H7 (cell line): ENCODE results near the gene AQP2. TPM values are rescaled to one million over a fixed set of nuclear protein-coding genes. Genes with fewer than 3 reads are reported as not detected.

Experiments used
- DNase-seq: peaks from one replicate; pipeline ENCODE4 v3.0.0; 2012
- H3K27me3 ChIP-seq: 2 replicates; pipeline ENCODE4 v1.6.0; 2011; ENCODE audit warnings: mild to moderate bottlenecking, low read length; ENCODE audit not compliant: control insufficient read depth, insufficient read depth
- H3K36me3 ChIP-seq: replicated peaks from 2 replicates; pipeline ENCODE4 v1.5.1; 2011; ENCODE audit warnings: low read length; ENCODE audit not compliant: control insufficient read depth, insufficient read depth
- H3K4me3 ChIP-seq: 2 replicates; pipeline ENCODE4 v1.5.1; 2011; ENCODE audit warnings: low read depth, mild to moderate bottlenecking, control low read depth, low read length, moderate library complexity; ENCODE audit not compliant: insufficient read depth
- total RNA-seq: library from RNA; depleted of rRNA; stranded (reverse); fragments of >200 nt; shearing (Covaris generic); gene quantifications from 2 replicates; pipeline ENCODE4 v1.2.3, GENCODE V29; 2014

AQP2 gene
- total RNA-seq, 1 experiment from 2014 or later = not detected

DNA sequence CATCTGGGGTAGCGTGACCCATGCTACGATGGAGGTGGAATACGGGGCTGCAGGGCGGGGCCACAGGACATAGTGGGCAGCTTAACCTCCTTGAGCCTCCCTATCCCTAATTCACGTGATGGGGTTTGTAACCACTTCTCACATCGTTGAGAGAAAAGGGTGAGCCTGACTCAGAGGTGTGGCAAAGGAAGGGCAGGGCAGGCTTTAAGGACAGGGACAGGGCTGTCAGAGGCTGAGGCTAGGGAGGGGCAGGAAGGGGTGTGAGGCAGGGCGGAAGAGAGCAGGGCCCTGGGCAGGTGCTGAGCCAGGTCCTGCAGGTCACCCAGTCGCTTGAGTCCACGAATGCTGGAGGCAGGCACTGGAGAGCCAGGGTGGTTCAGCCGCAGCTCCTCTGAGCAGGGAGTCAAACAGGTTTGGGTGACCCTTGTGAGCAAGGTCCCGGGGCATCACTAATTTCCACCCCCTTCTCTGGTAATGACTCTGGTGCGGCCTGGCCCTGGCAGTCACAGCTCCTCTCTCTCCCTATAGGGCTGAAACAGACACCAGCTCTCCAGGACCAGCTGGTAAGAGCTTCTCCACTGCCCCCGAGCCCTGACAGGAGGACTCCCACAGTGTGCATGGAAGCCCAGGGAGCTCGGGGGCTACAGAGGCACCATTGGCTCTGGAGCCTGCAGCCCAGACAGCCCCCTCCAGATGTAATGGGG, 7.5 kb upstream of the AQP2 start:
- DNase-seq = no peak
- H3K4me3 ChIP-seq = no peak overlapping the region
- H3K36me3 ChIP-seq = no peaks in the 10 kb centered on the region
- peaks cover 1% of the 10 kb centered on the region for H3K27me3 ChIP-seq

DNA sequence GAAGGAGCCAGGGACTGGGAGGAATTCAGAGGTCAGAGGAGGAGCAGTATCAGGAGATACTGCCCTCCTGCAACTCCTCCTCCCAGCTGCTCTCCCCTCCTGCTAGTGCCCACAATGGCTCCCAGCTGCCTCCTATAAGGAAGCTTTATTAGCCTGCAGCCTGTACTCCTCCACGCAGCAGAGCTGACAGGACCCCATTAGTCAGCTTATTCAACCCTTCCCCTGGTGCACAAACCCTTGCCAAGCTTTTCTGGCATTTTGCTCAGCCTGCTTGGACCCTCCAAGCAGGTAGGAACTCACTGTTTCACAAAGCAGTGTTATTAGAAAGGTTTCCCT, 6.9 kb upstream of the AQP2 start:
- H3K27me3 ChIP-seq = peaks cover 1% of the 10 kb centered on the region
- no peak overlapping the region for H3K4me3 ChIP-seq
- no peak for DNase-seq
- H3K36me3 ChIP-seq = no peaks in the 10 kb centered on the region

DNA sequence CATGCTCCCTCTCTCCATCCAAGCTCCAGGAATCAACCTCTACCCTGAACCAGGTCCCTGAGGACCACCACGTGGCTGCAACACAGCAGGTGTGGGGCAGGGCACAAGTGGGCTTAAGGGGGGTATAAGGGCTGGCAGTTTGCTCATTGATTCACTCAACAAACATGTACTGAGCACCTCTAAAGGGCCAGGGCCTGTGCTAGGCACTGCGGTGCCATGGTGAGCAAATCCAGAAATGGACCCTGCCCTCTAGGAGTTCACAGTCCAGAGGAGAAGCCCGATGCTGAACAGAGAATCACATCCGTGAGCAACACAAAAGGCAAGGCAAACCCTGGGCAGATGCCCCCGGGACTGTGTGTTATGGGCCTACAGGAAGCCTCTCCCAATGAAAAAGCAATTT, 6.5 kb upstream of the AQP2 start:
- DNase-seq = no peak
- H3K36me3 ChIP-seq = no peaks in the 10 kb centered on the region
- H3K27me3 ChIP-seq = peaks cover 1% of the 10 kb centered on the region
- H3K4me3 ChIP-seq = no peak overlapping the region

DNA sequence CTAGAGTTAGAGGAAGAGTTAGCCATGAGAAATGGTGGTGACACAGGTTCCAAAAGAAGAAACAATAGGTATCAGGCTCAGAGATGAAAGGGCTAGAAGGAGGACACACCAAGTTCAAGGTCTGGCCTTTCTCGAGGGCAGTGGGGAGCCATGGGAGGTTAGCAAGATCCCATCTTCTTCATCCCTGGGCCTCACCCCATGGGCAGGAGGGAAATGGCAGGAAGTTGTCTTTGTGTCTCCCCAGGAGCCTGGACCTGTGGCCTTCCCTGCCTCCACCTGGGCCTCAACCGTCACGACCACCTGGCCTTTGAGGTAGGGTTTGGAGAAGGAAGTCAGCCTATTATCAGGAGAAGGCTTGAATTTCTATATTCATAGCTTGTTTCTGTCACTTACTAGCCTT, 5.8 kb upstream of the AQP2 start:
- DNase-seq = no peak
- Histone ChIP-seq H3K4me3 (no peak overlapping the region), H3K36me3 (no peaks in the 10 kb centered on the region), H3K27me3 (peaks cover 1% of the 10 kb centered on the region)

DNA sequence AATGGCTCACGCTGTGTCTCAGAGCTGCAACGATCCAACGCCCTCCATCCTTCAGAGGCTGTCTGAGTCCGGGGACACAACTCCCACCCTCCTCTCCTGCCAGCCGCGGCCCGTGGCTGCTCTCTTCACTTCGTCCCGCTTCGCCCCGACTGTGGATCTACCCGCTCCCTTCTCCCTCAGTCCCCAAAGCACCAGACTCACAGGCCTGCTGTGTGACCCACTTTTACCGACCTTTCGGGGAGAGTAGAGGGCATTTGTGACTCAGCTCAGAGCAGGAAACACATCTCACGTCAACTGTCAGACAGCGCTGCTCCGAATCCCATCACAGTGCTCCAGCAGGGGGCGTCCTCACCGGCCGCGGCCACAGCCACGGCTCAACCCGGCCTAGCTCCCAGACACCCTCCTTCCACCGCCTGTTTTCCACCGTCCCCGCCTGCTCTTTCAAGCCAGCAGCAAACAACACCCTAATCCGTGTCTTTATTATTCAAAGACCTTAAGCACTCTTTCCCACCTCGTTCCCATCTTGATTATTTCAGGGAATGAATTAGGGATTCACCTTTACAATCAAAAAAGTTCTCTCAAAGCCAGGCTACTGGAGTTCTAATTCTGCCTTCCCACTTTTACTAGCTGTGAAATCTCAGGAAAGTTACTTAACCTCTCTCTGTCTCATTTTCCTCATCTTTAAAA, 5.0 kb upstream of the AQP2 start:
- peak; percentile 95 for DNase-seq
- Histone ChIP-seq H3K36me3 (no peaks in the 10 kb centered on the region), H3K4me3 (peak overlapping the region; percentile 9; the same call in 1 of the 2 replicates), H3K27me3 (peaks cover 1% of the 10 kb centered on the region)

DNA sequence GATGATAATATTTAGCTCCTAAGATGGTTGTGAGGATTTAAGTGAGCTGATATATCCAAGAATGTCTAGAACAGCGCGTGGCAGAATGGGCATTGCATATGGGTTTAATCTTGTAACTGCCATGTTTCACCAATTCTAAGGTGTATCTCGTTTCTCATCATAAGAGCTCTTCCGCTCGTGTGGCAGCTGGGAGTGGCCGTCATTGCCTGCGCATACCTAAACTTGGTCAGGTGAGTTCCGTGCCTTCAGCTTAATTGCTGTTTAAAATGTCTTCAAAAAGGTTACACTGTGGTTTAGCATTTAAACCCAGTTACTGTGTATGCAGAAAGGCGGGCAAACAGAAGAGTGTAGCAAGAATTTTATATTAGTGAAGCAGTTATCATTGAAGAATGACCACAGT, 4.5 kb upstream of the AQP2 start:
- Histone ChIP-seq H3K4me3 (no peak overlapping the region), H3K27me3 (peaks cover 1% of the 10 kb centered on the region), H3K36me3 (no peaks in the 10 kb centered on the region)
- no peak for DNase-seq

DNA sequence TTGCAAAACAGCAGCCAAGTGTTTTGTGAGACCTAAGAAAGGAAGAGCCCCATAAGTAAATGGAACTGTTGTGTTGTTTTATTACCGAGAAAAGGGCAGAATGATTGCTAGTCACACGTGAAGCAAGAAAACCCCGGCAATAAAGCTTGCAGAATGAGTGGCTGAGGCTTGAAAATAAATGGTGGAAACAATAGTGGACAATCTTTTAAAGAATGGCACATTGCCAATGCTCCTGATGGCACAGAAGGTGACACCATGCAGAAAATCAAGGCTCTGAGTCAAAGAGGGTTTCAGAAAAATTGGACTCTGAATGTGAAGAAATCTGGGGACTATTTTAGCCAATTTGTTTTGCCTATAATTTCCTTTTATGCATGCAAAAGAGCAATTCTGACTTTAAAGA, 4.0 kb upstream of the AQP2 start:
- no peak overlapping the region for H3K4me3 ChIP-seq

DNA sequence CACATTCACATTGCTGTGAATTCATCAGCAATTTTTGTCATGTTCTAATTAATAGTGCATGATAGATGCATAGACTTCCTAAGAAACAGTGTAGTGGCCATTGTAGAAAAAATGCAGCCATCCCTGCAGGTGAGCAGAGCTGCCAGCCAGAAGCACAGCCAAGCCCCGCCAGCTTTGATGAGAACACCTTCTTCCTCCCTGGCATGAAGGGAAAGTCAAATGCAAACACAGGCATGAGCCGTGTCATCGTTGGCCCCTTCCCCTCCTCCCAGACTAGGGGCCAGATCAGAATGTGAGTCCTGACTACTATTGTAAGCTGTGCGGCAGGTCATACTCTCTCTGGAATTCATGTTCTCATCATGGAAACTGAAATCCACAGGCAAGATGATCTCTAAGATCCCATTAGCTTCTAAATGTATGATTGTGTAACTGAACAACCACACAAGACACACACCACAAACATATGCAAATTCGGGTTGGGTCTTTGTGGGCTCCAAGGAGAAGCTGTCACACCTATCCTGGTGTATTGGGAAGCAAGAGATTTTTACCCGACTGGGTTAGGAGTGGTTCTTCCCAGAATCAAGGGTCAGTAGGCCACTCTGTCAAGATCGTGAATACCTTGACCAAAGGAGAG, 2.8 kb upstream of the AQP2 start:
- DNase-seq = no peak
- Histone ChIP-seq H3K27me3 (peaks cover 1% of the 10 kb centered on the region), H3K4me3 (no peak overlapping the region), H3K36me3 (no peaks in the 10 kb centered on the region)

More for the DNA sequence above, 4.0 kb upstream of the AQP2 start:
- H3K36me3 ChIP-seq = no peaks in the 10 kb centered on the region
- peaks cover 1% of the 10 kb centered on the region for H3K27me3 ChIP-seq
- no peak for DNase-seq

DNA sequence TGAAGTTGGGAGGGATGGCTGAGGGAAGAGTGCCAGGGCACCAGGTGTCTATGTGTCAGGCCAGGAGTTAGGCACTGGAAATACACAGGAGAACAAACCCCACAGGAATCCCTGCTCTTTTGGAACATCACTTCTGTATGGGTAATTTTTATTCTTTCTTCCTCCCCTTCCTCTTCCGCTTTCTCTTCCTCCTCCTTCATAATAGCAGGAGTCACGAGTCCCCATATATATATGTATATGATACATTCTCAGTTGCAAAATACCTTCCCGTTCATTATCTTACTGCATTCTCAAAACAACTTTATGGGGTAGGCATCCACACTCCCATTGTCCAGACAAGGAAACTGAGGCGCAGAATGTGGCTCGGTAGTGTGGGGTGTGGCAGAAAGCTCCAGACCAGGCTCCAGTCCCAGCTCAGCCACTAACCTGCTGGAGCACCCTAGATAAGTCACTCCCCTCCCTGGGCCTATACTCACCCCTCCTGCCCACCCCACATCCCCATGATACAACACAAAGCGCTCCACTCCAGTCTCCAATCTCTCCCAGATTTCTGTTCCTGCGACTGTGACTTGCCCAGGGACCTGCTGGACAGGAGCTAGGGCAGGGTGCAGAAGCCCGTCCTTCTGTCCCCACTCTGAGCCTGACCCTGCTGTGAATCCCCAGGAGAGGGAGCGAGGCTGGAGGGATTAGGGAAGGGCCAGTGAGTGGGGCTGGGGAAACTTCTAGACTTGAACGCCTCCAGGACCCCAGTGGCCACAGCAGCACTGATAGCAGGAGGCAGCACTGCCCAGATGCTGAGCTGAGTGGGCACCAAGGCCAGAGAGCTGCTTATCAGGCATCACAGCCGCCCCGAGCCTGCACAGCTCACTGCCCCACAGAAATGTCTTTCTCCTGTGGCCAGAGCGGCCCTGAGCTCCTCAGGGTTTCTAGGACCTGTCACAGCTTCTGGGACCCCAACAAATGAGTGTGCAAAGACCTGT, 1.4 kb upstream of the AQP2 start:
- peaks cover 1% of the 10 kb centered on the region; the same call in 1 of the 2 replicates for H3K27me3 ChIP-seq
- DNase-seq = no peak
- H3K36me3 ChIP-seq = no peaks in the 10 kb centered on the region
- H3K4me3 ChIP-seq = no peak overlapping the region

DNA sequence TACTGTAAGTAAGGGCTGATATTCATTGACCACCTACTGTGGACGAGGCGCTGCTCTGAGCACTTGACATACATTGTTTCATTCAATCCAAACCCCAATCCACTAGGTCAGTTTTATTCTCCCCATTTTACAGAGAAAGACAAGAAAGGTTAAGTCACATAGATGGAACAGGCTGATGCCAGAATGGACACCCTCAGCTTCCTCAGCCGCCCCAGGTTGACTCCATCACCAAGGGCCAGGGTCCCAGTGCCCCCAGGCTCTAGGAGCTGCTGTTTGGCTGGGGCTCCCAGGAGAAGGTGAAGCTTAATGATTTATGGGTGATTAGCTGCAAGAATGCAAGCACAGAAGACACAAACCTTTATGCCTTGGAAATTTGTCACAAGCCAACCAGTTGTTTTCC, 671 bp upstream of the AQP2 start:
- DNase-seq = no peak
- Histone ChIP-seq H3K4me3 (no peak overlapping the region), H3K27me3 (no peaks in the 10 kb centered on the region; the same call in none of the 2 replicates), H3K36me3 (no peaks in the 10 kb centered on the region)

DNA sequence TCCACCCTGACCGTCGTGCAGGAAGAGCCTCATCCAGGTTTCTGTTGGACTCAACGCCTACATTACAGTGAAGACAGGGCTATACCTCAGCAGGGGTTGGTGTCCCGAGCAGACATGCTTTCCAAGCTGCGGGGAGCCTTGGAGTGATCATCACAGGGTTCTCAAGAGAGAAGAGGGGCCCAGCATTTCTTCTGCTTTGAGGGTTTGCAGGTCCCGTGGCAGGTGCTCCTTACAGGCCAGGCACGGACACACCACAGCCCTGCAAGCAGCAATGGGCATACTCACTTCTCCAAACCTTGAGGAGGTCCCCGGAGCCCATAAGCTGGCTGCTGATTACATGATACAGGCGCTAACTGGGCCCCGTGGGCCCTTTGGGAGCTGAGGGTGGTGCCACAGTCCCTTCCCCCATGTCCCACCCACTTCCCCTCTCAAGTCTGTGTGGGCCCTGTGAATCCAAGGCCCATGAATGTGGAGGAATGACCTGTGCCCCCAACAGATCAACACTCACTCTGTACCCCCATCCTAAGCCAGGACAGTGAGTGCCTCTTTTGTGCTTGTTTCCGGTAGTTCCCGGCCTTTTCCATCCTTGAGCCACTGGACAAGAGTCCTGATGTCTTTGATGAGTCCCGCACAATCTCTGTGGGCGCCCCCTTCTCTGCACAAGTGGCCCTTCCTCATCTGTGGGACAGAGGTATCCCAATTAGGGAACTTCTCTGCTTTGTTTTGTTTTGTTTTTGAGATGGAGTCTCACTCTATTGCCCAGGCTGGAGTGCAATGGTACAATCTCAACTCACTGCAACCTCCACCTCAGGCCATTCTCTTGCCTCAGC, 1.1 kb downstream of the AQP2 start:
- Histone ChIP-seq H3K4me3 (no peak overlapping the region), H3K27me3 (peaks cover 1% of the 10 kb centered on the region; the same call in 1 of the 2 replicates), H3K36me3 (no peaks in the 10 kb centered on the region)
- no peak for DNase-seq

DNA sequence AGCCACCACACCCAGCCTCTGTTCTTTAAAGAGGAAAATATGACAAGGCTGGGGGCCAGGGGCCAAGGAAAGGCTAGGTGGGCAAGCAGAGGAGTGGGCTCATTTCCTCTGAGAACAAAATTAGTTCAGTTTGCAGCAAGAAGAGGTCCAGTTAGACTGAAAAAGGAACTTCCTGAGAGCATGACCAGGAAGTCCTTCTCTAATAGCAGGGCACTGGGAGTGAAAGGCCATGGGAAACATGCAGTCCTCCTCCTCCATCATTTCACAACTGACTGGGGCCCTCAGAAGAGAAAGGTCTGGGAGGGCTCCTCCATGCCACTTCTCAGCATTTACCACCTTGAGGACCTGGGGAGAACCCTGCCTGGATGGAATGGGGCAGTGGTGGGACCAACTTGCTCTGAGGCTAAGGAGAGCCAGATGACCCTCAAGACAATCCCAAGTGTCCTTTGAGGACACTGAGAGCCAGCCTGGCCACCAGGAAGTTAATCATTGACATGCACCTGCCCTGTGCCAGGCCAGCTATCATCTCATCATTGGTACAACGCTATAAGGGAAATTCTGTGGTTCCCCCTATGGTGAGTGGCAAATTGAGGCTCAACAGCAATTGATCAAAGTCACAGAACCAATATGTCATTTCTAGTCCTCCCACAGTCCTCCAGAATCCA, 2.0 kb downstream of the AQP2 start:
- Histone ChIP-seq H3K36me3 (no peaks in the 10 kb centered on the region), H3K27me3 (peaks cover 4% of the 10 kb centered on the region; the same call in 1 of the 2 replicates), H3K4me3 (no peak overlapping the region)
- DNase-seq = no peak

DNA sequence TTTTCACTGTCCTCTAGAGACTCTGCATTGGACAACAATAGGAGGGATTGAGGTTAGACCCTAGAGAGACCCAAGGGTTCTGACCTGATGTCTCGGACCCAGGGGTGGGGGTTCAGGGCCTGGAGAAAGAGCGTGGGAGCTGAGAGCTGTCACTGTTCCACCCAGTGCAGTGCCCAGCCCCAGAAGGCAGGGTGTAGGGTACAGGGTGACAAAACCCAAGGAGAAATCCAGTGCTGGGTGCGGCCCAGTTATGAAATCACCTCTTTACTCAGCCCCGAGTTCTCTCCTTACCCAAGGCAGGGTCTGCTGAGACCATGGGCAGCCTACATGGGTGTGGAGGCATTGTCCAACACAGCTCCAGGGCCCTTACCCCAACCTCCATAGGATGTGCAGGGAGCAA, 2.6 kb downstream of the AQP2 start:
- Histone ChIP-seq H3K27me3 (peaks cover 4% of the 10 kb centered on the region; the same call in 1 of the 2 replicates), H3K4me3 (no peak overlapping the region), H3K36me3 (no peaks in the 10 kb centered on the region)
- DNase-seq = no peak
